Inflammatory macrophage treated with lipopolysaccharide for 1 hour (primary cell): ENCODE results near the gene CRIM1.
A peak's percentile ranks its signal among the peaks of the same experiment; 100 is the strongest.

Experiments
- DNase-seq, 2 donors: peaks; one replicate each; pipeline ENCODE4 v3.0.0-alpha.2; 2020 to 2022

CRIM1 gene

GRCh38 chr2:36587101-36587500 is 231.5 kb downstream of the CRIM1 start:
- no peak for DNase-seq

DNA sequence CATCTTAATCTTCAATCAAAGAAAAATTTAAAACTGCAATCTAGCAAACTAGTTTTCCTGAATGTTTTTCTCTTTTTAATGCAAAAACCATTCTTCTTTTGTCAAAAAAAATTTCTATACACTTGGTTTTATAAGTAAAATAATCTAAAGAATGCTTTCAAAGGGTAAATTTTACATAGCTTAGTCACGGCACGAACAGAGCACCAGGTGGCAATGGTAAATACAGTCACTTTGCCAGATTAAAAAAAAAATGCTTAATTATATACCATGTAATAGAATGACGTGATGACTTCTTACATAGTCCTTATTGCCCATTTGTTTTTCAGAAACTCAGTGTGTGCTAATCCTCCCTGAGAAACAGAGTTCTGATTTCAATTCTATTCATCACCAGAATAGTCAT is 232.0 kb downstream of the CRIM1 start:
- no peak for DNase-seq

GRCh38 chr2:36589230-36589630 is 233.7 kb downstream of the CRIM1 start:
- DNase-seq = no peak

GRCh38 chr2:36594849-36595248 is 239.3 kb downstream of the CRIM1 start:
- no peak for DNase-seq

DNA sequence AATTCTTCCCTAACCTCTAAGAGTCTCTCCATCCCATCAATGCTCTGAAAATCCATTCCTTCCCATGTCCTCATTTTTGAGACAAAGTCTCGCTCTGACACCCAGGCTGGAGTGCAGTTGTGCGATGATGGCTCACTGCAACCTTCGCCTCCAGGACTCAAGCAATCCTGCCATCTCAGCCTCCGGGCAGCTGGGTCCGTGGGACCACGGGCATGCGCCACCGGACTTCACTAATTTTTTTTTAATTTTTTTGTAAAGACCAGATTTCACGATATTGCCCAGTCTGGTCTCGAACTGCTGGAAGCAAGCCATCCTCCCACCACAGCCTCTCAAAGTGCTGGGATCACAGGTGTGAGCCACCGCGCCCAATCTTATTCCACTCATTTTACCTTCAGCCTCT is 240.8 kb downstream of the CRIM1 start:
- no peak for DNase-seq

GRCh38 chr2:36597003-36597531 is 241.5 kb downstream of the CRIM1 start:
- no peak for DNase-seq

DNA sequence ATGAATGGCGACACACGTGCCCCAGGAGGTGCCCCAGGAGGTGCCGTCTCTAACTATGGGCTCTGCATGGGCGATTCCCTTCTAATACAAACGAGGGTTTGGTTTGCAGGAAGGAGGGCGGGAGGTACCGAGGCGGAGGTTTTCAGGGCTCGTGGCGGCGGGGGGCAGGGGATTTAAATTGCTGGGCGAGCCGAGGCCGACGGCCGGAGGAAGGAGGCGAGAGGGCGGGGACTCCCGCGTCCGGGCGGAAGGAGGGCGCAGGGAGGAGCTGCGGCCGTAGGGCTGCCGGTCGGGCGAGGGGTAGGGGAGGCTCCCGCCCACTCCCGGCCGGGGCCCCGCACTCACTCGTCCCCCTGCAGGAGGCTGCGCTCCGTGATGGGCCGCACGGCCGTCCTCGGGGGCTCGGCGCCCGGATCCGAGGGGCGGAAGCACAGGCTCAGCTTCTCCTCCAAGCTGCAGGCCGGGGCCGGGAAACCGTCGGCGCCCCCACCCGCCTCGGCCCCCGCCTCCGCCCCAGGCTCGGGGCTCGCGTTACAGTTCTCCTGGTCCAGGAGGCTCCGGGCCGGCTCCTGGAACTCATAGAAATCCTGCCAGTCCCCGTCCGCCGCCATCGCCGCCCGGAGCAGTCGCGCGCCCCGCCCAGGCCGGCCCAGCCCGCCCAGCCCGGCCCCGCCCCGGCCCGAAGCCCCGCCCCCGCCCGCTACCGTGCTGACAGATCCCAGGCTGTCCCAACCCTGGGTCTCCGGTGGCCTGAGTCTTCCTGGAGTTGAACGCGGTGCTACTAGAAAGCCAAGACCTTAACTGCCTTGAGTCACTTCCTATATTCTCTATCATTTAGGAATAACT is 242.2 kb downstream of the CRIM1 start, which contains the start of gene FEZ2:
FEZ2 (minus strand) TSS at position 637 of the 846 bp plus-strand sequence; CDS start at position 611, 26 bp downstream.
- DNase-seq = peak; percentile 66 to 74
